ENCODE data around the gene TREM2. TPM values are rescaled to one million over a fixed set of nuclear protein-coding genes. Genes with fewer than 3 reads are reported as not detected.

TREM2 gene
- total RNA-seq, 1 donor from 2014 or later = not detected

DNA sequence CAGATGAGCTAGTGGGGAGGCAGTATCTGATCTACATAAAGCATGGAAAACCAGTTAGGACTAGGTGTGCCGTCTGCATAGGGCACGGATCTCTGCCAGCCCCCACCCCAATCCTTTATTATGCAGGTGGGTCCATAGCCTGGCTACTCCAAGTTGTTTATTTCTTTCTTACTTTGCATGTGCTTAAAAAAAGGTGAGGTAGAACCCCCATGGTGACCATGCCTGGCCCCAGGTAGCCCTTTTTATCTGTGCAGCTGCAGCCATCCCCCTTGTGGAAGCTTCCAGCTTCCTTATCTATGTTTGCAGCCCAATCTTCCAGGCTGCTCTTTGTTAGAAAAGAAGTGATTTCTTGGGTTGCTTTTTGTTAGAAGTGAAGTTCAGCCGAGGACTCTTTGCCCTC is 9.0 kb upstream of the TREM2 start:
- DNase-seq (ENCODE audit: low read depth) (no peak), FAIRE-seq (no peak)
- H2AFZ ChIP-seq (ENCODE audit: low read depth, low read length) = no peak overlapping the region
- H3K36me3 ChIP-seq (ENCODE audit: insufficient read depth, low read length) = no peaks in the 10 kb centered on the region
- Mint-ChIP-seq H3K27ac (ENCODE audit: unreplicated experiment) (no peak overlapping the region), H3K4me3 (ENCODE audit: unreplicated experiment) (no peak overlapping the region), H3K4me1 (ENCODE audit: low read depth, unreplicated experiment) (no peaks in the 10 kb centered on the region), H3K36me3 (ENCODE audit: low read depth, unreplicated experiment) (no peaks in the 10 kb centered on the region), H3K27me3 (ENCODE audit: low read depth, unreplicated experiment) (peaks cover 20% of the 10 kb centered on the region), H3K9me3 (ENCODE audit: unreplicated experiment) (peaks cover 3% of the 10 kb centered on the region)
- no peak overlapping the region for H3K4me3 ChIP-seq (ENCODE audit: insufficient read depth, low read depth, low read length)
- TF ChIP-seq, protein P1, sequence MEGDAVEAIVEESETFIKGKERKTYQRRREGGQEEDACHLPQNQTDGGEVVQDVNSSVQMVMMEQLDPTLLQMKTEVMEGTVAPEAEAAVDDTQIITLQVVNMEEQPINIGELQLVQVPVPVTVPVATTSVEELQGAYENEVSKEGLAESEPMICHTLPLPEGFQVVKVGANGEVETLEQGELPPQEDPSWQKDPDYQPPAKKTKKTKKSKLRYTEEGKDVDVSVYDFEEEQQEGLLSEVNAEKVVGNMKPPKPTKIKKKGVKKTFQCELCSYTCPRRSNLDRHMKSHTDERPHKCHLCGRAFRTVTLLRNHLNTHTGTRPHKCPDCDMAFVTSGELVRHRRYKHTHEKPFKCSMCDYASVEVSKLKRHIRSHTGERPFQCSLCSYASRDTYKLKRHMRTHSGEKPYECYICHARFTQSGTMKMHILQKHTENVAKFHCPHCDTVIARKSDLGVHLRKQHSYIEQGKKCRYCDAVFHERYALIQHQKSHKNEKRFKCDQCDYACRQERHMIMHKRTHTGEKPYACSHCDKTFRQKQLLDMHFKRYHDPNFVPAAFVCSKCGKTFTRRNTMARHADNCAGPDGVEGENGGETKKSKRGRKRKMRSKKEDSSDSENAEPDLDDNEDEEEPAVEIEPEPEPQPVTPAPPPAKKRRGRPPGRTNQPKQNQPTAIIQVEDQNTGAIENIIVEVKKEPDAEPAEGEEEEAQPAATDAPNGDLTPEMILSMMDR (IDR thresholded peaks at IDR 0.05; ENCODE audit: insufficient read depth, low read depth, low read length) = no peak
- TF ChIP-seq EZH2 (IDR thresholded peaks at IDR 0.05; ENCODE audit: insufficient read depth, low read length) = no peak
- no peak overlapping the region for H3K9ac ChIP-seq (ENCODE audit: low read length)
- H3K4me1 ChIP-seq (ENCODE audit: insufficient read depth, low read length) = no peaks in the 10 kb centered on the region
- H3K79me2 ChIP-seq (ENCODE audit: insufficient read depth, low read length) = no peaks in the 10 kb centered on the region
- H3K27ac ChIP-seq (ENCODE audit: low read depth, low read length) = no peak overlapping the region
- H3K4me2 ChIP-seq (ENCODE audit: low read length) = no peak overlapping the region
- no peaks in the 10 kb centered on the region for H4K20me1 ChIP-seq (ENCODE audit: insufficient read depth, low read length)
- H3K9me3 ChIP-seq (ENCODE audit: insufficient read depth, low read depth, low read length) = no peaks in the 10 kb centered on the region
- H3K27me3 ChIP-seq (ENCODE audit: insufficient read depth, low read length) = peaks cover 2% of the 10 kb centered on the region

DNA sequence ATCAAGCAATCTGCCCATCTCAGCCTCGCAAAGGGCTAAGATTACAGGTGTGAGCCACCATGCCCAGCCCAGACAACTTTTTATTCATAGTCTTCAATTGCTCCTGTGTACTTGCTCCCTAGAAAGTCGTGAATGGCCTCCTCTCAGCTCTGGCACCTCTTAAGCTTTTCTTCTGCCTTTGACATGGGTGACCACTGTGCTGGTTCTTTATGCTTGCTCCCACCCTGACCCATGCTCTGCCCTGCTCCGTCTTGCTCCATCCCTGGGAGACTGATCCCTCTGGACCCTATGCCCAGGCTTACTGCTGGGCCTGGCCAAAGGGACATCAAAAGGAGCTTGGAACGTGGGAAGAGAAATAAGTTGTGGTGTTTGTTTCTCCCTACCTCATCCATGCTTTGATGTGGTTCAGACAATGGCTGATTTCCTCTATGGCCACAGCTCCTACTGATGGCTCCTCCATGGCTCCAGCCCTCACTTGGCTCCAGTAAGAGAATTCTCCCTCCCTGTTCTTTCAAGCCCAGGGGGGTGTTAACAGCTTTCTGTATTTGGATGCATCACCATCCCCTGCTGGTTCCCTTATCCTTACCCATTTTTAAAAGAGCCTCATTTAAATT is 7.7 kb upstream of the TREM2 start:
- H3K4me2 ChIP-seq (ENCODE audit: low read length) = no peak overlapping the region

More for the DNA sequence above, 7.7 kb upstream of the TREM2 start:
- Histone ChIP-seq H4K20me1 (ENCODE audit: insufficient read depth, low read length) (no peaks in the 10 kb centered on the region), H3K79me2 (ENCODE audit: insufficient read depth, low read length) (no peaks in the 10 kb centered on the region), H3K27me3 (ENCODE audit: insufficient read depth, low read length) (no peaks in the 10 kb centered on the region), H3K27ac (ENCODE audit: low read depth, low read length) (no peak overlapping the region), H3K9ac (ENCODE audit: low read length) (no peak overlapping the region), H3K4me1 (ENCODE audit: insufficient read depth, low read length) (no peaks in the 10 kb centered on the region), H3K4me3 (ENCODE audit: insufficient read depth, low read depth, low read length) (no peak overlapping the region), H2AFZ (ENCODE audit: low read depth, low read length) (no peak overlapping the region), H3K36me3 (ENCODE audit: insufficient read depth, low read length) (no peaks in the 10 kb centered on the region), H3K9me3 (ENCODE audit: insufficient read depth, low read depth, low read length) (no peaks in the 10 kb centered on the region)
- Mint-ChIP-seq H3K4me1 (ENCODE audit: low read depth, unreplicated experiment) (no peaks in the 10 kb centered on the region), H3K36me3 (ENCODE audit: low read depth, unreplicated experiment) (no peaks in the 10 kb centered on the region), H3K27me3 (ENCODE audit: low read depth, unreplicated experiment) (peaks cover 14% of the 10 kb centered on the region), H3K9me3 (ENCODE audit: unreplicated experiment) (peaks cover 2% of the 10 kb centered on the region), H3K4me3 (ENCODE audit: unreplicated experiment) (no peak overlapping the region), H3K27ac (ENCODE audit: unreplicated experiment) (no peak overlapping the region)
- FAIRE-seq (no peak), DNase-seq (ENCODE audit: low read depth) (no peak)
- TF ChIP-seq, protein P1 (IDR thresholded peaks at IDR 0.05; ENCODE audit: insufficient read depth, low read depth, low read length) = no peak

Measured in astrocyte (in vitro differentiated cells and primary cell).